CD4-positive, alpha-beta T cell treated with Interleukin-12 subunit alpha and Interleukin-12 subunit beta, for 1 hour (primary cell): ENCODE measurements around the gene SBF2.
"Not testable (repeated sequence)": the region's sequence is repeated elsewhere in the genome, so short reads cannot be mapped to it uniquely, and the experiment has no call there.

Experiments
- DNase-seq: peaks from one replicate; pipeline ENCODE4 v3.0.0-alpha.2; 2020

SBF2 gene

DNA sequence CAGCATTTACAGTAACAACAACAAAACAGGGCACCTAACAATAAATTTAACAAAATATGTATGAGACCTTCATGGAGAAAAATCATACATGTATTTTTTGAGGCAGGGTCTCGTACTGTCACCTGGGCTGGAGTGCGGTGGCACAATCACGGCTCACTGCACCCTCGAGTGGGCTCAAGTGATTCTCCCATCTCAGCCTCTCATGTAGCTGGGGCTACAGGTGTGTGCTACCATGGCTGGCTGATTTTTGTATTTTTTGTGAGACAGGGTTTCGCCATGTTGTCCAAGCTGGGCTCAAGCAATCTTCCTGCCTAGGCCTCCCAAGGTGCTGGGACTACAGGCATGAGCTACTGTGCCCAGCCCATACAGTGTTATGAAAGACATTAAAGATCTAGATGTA, 352.0 kb downstream of the SBF2 start:
- DNase-seq, result no peak

DNA sequence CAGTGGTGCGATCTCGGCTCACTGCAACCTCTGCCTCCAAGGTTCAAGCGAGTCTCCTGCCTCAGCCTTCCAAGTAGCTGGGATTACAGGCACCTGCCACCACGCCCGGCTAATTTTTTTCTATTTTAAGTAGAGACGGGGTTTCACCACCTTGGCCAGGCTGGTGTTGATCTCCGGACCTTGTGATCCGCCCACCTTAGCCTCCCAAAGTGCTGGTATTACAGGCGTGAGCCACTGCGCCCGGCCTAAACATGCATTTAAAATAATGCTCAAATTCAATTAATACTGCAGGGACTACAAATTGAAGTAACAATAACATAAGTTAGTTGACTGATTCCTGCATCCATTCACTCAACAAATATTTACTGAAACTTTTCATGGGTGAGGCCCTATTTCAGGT, 354.9 kb downstream of the SBF2 start:
- not testable (repeated sequence) for DNase-seq

DNA sequence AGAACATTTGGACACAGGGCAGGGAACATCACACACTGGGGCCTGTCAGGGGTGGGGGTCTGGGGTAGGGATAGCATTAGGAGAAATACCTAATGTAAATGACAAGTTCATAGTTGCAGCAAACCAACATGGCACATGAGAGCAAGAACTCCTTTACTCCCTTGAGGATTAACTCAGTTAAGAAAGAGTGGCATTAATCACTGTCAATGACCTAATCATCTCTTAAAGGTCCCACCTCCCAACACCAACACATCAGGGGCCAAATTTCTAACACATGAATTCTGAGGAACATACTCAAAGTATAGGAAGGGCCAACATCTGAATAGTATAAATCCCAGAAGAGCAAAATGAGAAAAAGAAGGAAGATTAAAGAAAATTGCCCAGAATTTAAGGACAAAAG, 357.3 kb downstream of the SBF2 start:
- no peak for DNase-seq

DNA sequence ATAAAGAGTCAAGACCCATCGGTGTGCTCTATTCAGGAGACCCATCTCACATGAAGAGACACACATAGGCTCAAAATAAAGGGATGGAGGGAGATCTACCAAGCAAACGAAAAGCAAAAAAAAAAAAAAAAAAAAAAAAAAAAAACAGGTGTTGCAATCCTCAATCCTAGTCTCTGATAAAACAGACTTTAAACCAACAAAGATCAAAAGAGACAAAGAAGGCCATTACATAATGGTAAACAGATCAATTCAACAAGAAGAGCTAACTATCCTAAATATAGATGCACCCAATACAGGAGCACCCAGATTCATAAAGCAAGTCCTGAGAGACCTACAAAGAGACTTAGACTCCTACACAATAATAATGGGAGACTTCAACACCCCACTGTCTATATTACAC, 361.2 kb downstream of the SBF2 start:
- not testable (repeated sequence) for DNase-seq

DNA sequence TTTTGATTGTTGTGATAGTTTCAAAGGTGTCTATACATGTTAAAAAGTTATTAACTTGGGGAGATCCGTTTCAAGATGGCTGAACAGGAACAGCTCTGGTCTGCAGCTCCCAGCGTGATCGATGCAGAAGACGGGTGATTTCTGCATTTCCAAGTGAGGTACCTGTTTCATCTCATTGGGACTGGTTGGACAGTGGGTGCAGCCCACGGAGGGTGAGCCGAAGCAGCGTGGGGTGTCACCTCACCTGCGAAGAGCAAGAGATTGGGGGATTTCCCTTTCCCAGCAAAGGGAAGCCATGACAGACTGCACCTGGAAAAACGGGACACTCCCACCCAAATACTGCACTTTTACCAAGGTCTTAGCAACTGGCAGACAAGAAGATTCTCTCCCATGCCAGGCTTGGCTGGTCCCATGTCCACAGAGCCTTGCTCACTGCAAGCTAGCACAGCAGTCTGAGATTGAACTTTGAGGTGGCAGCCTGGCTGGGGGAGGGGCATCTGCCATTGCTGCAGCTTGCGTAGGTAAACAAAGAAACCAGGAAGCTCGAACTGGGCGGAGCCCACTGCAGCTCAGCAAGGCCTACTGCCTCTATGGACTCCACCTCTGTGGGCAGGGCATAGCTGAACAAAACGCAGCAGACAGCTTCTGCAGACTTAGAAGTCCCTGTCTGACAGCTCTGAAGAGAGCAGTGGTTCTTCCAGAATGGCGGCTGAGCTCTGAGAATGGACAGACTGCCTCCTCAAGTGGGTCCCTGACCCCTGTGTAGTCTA, 363.3 kb downstream of the SBF2 start:
- not testable (repeated sequence) for DNase-seq

DNA sequence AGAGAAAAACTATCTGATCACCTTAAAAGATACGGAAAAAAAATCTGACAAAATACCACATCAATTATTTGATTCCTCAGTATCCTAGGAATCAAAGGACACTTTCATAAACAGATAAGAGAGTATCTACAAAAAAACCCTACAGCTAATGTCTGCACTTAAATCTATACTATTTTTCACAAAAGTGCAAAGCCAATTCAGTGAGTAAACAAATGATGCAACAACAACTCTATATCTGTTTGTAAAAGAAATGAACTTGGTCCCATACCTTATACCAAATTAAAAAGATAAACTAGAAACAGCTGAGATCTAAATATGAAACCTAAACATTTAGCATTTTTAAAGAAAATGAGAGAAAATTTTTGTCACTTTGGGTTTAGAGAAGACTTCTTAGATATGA, 366.3 kb downstream of the SBF2 start:
- no peak for DNase-seq

DNA sequence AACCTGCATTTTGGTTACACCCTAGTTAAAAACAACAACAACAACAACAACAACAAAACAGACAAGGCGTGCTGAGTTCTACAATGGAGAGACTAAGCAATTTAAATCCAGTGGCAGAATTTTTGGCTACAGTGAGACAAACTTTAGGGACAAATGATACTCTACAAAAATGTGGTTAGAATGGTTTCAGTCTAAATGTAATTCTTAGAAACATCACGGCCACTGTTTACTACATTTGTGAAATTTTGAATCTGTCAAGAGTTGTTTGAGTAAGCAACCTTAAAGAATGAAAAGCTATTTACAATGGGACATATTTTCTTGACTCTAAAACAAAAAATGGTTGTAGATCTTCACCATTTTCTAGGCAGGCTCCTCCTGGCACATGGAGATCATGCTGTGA, 370.7 kb downstream of the SBF2 start:
- DNase-seq, result no peak

DNA sequence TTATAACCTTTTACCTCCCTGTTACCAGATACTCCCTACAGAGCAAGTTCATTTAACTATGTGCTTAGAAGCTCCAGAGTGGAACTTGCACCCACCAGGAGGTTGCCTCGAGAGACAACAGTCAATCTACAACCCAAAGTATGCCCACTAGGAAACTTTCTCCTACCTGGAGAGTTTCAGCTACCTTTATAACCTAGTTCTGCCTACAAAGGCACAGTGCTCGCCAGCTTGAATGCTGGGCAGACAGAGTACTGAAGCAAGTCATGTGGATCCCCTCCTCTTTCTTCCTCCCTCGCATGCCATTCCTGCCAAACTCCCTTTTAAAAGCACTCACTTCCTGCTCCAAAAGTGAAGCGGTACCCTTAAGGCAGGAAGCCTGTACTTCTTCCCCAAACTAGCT, 371.2 kb downstream of the SBF2 start:
- no peak for DNase-seq

DNA sequence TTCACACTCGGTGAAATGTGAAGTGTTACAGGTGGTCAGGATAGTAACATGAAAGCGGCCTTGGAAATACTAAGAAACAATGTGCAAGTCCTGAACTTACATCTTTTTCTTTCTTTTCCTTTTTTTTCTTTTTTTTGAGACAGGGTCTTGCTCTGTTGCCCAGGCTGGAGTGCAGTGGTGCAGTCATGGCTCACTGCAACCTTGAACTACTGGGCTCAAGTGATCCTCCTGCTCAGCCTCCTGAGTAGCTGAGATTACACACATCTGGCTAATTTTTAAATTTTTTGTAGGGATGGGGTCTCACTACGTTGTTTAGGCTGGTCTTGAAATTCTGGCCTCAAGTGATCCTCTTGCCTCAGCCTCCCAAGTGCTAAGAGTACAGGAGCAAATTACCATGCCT, 377.5 kb downstream of the SBF2 start:
- no peak for DNase-seq

DNA sequence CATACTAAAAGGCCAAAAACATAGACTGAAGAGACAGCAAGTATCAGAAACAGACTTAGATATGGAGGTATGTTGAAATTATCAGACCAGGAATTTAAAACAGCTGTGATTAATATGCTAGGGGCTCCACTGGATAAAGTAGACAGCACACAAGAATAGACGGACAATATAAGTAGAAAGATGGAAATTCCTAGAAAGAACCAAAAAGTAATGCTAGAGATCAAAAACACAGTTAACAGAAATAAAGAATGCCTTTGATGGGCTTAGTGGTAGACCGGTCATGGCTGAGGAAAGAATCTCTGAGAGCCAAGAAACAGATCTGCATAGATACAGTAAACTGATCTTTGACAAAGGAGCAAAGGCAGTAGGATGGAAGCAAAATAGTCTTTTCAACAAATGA, 380.0 kb downstream of the SBF2 start:
- DNase-seq, result no peak

DNA sequence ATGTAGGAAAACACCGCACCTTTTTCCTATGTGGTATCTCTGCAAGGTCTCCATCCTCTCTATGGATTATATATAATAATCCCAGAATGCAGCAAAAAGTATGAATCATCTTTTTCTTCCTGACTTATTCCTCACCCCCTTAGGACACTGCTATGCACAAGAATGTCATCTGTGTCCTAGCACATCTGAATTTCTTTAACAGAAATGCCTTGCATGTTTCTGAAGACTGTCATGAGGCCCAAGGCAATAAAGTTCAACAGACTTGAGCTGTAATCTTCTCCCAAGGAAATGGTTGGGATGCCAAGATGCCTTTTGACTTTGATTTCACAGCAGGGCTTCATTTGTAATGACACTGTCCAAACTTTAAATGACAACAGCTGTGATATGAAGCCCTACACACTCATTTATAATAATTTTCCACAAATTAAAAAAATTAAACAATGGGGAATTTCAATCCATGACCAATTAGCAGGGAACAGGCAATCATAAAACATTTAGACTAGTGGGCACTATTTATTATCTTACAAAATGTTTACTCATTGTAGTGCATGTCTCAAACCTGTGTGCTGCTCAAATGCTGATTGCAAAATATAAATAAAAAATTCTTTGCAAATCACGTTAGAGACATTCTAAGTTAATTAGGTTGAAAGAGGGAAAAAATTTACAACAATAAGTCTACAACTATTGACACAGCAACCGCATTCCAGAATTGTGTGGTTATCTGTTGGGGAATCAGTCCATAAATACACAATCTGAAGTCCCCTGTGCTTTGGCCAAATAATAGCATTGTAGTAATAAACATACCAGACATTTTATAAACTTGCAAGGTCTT, 387.8 kb downstream of the SBF2 start:
- no peak for DNase-seq

DNA sequence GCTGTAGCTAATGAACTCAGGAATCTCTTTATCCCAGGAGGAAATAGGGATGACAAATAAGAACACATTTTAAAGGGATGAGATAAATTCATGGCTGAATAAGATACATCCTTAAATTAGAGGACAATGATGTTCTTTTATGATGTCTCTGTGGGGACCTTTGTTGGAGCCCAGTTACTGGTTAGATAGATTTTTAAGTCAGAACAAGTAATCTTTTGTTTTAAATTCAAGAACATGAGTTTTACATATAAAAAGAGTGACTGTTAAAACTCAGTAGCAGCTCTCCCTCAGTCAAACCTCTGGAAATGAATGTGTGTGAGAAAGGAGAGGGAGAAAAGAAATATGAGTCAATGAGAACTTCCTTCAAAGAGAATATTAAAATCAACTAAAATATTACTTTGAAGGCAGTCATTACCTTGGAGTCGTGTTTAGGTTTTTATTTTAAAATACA, 388.5 kb downstream of the SBF2 start:
- no peak for DNase-seq

DNA sequence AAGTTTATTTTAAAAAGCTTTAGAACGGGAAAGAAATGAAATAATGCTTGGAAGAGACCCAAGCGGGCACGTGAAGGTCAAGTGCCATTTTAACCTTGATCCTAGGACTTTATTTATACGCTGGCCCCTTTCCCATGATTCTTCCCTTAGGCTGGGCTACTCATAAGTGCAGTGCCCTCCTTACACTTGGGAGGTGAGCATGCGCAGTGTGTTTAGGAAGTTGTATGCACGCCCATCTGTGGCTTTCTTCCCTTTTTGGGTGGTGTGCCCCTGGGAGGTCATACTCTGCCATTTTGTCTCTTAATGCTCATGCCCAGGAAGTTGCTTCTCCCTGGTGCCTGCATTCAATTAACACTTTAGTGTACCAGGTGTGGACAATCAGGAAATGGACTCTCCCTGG, 390.4 kb downstream of the SBF2 start:
- DNase-seq, result no peak

DNA sequence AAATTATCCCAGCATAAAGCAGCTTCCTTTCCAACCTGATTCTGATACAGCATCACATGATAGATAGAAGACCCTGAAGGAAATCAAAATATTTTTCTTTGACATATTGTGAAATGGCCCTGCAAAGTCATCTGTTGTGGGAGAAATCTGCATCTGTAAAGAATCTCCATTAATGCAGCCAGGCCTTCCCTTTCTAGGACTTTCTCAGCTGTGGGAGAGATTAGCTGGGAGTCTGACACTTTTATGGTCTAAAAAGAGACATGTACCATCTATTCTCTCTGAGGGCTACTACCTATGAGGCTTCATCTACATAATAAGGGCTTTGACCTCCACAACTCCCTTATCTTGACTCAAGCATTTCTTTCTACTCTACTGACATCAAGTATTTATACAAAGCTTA, 392.1 kb downstream of the SBF2 start:
- no peak for DNase-seq

DNA sequence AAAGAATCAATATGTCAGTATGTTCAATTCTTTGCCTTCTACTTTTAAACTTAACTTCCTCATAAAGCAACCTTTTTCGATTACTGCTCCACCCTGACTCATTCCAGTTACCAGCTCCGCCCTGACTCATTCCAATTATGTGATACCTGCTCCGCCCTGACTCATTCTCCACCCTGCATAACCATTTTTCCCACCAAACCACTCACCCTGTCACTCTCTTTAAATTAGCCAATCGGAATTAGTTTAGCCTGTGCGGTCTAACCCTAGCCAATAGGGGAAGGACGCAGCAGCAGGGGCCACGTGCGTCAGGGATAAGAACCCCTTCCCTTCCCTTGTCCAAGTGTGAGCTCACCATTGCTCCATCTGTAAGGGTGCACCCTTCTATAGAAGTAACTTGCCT, 393.8 kb downstream of the SBF2 start:
- DNase-seq, result not testable (repeated sequence)

DNA sequence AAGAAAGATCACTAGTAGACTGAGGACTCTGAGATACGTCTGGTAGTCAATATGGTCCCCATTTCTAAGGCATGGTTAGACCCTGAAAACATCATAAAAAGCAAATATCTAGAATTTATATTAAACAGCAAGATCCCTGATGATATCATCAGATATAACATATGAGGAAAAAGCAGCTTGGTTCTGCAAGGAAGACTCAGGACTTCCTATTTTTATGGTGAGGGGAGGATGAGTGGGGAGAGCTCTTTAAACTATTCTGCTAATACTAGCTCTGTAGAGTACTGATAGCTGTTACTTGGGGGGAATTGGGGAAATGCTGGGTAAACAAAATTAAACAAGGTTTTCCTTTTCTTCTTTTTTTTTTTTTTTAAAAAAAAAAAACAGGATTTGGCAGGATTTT, 394.3 kb downstream of the SBF2 start:
- DNase-seq, result no peak

DNA sequence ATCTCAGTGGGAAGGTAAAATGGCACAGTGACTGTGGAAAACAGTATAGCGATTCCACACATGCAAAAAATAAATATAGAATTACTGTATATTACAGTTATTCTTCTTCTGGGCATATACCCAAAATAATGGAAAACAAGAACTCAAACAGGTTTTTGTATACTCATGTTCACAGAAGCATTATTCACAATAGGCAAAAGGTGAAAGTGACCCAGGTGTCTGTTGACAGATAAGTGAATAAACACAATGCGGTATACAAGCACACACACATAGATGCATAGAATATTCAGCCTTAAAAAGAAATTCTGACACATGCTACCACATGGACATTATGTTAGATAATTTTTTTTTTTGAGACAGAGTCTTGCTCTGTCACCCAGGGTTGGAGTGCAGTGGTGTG, 397.1 kb downstream of the SBF2 start:
- DNase-seq, result no peak

DNA sequence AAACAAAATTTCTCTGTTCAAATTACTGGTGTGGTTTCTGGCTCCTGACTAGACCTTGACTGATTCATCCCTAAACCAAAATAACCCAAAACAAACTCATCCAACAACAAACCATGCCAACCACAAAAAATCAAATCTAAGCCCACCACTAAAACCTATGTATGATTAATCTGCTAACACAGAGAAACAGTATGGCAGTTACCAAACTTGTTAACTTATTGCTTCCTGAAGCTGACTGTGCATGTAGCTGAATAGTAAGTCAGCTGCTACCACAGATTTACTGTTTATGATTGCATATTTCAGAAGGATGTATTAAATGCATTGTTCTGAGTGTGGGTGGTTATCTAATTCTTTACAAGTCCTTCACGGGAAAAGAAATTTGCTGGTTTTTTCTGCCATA, 399.0 kb downstream of the SBF2 start:
- no peak for DNase-seq

DNA sequence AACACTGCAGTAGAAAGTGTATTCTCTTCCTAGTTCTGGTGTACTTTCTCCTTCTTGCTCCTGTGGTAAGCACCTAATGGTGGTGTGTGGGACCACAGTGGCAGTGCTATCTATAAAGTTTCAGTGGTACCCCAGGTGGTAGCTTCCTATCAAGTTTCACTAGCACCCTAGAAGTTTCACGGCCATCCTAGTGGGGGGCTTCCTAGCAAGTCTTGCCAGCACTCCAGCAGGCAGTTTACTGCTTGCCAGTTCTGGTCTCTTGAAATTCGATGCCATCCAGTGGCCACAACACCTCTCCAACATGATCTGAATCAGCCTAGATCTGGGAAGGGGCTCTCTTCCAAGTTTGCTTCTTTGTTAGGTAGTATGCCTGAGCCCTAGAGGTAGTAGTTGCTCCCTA, 400.5 kb downstream of the SBF2 start:
- no peak for DNase-seq

DNA sequence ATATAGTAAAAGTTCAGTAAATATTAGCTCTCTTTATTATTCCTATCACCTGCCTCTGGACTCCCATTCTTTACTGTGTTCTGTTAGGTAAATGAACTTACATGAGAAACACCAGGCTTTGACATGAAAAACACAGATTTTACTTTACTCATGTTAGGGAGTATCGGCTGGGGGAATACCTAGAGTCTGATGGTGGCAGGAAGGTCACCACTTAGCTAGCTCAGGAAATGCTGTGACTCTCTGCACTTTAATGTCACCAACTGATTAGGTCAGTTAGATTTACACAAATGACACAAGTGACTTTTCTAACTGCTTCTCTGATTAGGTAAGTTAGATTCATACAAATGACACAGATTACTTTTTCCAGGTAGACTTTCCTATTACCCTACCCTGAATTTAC, 405.1 kb downstream of the SBF2 start:
- DNase-seq, result no peak

DNA sequence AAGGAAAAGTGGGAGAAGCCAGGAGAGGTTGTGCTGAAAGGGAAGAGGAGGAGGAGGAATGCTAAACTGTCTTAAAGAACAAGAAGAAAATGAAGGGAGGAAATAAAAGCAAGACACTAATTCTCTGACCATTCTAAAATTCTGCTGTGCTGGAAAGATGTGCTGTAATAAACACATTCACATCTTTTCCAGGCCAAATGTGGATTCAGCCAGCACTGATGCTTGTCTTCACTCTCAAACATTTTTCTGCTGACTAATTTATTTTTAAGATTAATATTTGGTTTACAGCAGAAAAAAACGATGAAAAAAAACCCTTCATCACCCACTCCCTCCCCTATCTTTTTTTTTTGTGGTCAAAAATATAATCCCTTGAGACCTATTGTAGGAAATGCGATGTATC, 406.5 kb downstream of the SBF2 start:
- DNase-seq, result no peak

DNA sequence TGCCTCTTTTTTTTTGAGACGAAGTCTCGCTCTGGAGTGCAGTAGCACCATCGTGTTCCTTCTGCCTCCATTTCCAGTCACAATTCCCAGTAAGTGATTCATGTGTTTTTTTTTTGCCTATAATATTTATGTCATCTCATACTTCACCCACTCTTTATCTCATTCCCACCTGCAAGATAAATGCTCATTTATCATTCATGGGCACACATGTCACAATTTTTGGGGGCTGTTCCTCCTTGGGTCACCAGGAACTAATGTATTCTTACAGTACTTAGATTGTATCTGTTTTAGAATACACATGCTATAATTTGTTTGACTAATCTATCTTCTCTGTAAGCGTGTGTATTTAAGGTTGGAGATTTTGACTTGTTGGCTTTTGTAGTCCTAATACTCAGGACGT, 407.4 kb downstream of the SBF2 start:
- no peak for DNase-seq

DNA sequence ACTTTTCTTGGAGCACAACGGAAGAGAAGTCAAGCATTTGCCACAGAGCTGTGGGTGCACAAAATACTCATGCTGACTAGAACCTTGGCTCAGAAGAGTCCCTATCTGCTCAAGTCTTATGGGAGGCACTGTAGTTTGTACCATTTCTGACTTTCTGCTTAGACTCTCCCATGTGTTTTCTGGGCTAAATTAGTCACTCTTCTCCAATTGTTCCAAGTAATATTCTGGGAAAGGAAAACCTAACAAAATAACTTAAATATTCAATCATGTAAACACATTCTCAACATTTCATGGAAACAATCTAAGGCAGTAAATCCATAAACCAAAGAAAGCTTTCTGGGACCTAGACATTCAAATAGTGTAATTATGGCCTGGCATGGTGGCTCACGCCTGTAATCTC, 409.4 kb downstream of the SBF2 start:
- no peak for DNase-seq

DNA sequence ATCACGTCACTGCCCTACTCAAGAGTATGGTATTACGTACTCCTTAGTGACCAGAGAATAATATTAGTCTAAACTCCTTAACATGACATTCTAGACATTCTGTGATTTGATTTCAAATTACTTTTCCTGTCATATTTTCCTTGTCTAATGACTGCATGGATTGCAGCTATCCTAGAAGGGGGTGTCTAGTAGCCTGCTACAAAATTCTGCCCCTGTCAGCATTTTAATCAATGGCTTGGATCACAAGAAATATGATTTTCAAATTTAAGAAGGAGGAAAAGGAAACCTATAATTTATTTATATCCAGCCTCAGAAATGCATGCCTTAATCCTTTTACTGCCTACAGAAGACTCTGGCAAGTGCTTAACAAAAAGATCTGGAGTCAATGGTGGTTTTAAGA, 413.4 kb downstream of the SBF2 start:
- no peak for DNase-seq

DNA sequence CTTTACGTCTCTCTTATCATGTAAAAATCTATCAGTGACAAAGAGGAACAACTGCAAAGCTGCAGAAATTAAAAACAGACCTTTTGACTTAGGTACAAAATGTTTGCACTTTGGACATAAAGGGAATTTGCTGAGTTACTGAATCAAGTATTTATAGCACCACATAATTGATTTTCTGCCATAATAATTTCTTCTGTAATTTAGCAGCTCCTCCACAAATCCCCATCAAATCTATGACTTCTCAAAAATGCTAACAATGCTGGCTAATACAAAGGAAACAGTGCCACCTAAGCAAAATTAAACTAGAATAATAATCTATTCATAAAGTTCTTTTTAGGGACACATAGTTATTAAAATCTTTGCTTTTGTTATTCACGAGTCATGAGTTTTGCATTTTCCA, 415.1 kb downstream of the SBF2 start:
- DNase-seq, result no peak
